HFFc6 (cell line): ENCODE results near the gene MAST4. TPM values are rescaled to one million over a fixed set of nuclear protein-coding genes. Genes with fewer than 3 reads are reported as not detected.

Experiments used
- DNase-seq: peaks from one replicate; pipeline ENCODE4 v3.0.0-alpha.2; 2018
- H3K27ac Mint-ChIP-seq: 2 replicates; pipeline ENCODE4 v1.8.0; 2020; ENCODE audit warnings: mild to moderate bottlenecking, mixed read lengths
- H3K27me3 Mint-ChIP-seq: 2 replicates; pipeline ENCODE4 v1.8.0; 2021; ENCODE audit warnings: mild to moderate bottlenecking, moderate library complexity, mixed read lengths; ENCODE audit not compliant: insufficient read depth
- H3K36me3 Mint-ChIP-seq: 2 replicates; pipeline ENCODE4 v1.8.0; 2021; ENCODE audit warnings: low read depth, mixed read lengths
- H3K4me1 Mint-ChIP-seq: 2 replicates; pipeline ENCODE4 v1.8.0; 2020; ENCODE audit warnings: low read depth, mixed read lengths
- H3K4me3 Mint-ChIP-seq: 2 replicates; pipeline ENCODE4 v1.8.0; 2020; ENCODE audit warnings: mild to moderate bottlenecking, moderate library complexity, mixed read lengths
- H3K9me3 Mint-ChIP-seq: 2 replicates; pipeline ENCODE4 v1.8.0; 2020; ENCODE audit warnings: mild to moderate bottlenecking, mixed read lengths
- total RNA-seq, 6 experiments: library from RNA; stranded (reverse); fragmentation: NEBNext Ultra II Directional; extraction: Animal tissue kit (Norgen Biotek cat#: 25700); gene quantifications; 2 replicates in 1 of 6; 3 replicates in 5 of 6; pipeline ENCODE4 v1.2.3, GENCODE V29; 2021
- TF ChIP-seq, protein P1 (sequence below): fragments of 200-600 bp; sonication (generic); IDR thresholded peaks from 2 replicates; pipeline ENCODE4 v1.5.0; 2021; ENCODE audit warnings: antibody characterized with exemption, mild to moderate bottlenecking

Gene MAST4
- total RNA-seq, 6 experiments from 2014 or later = 3.0 to 5.6 (median 3.9) TPM

DNA sequence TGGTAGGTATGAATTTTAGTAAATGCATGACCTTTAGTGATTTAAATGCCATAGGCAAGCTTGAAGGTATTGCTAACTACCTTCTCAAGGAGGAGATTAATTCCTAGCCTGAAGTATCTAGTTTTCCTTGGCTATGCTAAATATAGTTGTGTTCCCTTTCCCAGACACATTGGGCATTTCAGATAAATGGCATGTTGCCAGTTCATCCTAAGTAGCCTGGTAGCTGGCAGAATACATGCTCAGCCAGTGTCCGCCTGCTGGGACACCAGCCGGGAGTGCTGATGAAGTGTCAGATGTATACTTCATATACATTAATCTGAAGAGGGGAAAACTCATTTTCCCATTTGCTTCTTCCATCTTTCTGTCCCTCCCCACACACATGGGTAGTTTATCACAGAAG, 196.9 kb downstream of the MAST4 start:
- Mint-ChIP-seq H3K4me1 (no peaks in the 10 kb centered on the region), H3K36me3 (no peaks in the 10 kb centered on the region), H3K27me3 (peaks cover 6% of the 10 kb centered on the region)

DNA sequence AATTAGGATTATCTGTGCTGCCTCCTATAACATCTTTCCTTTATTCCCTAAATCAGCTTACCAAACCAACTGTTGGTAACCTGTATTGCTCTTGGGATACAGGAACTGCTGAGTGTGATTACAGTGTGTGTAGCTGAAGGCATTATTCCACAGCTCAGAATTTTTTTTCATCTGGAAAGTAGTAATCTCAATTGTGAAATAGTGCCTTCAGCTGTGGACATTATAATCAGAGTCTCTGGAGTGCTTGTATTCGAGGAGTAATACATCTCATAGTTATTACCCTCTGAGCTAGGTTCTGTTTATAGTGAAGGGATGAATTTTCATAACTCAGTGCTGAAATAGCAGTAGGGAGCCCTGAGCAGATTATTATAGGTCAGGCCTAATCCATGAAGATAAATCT, 199.5 kb downstream of the MAST4 start:
- no peak for DNase-seq
- Mint-ChIP-seq H3K27ac (no peak overlapping the region), H3K36me3 (no peaks in the 10 kb centered on the region), H3K27me3 (peaks cover 6% of the 10 kb centered on the region), H3K4me3 (no peak overlapping the region), H3K9me3 (no peaks in the 10 kb centered on the region), H3K4me1 (no peaks in the 10 kb centered on the region)
- TF ChIP-seq, protein P1, sequence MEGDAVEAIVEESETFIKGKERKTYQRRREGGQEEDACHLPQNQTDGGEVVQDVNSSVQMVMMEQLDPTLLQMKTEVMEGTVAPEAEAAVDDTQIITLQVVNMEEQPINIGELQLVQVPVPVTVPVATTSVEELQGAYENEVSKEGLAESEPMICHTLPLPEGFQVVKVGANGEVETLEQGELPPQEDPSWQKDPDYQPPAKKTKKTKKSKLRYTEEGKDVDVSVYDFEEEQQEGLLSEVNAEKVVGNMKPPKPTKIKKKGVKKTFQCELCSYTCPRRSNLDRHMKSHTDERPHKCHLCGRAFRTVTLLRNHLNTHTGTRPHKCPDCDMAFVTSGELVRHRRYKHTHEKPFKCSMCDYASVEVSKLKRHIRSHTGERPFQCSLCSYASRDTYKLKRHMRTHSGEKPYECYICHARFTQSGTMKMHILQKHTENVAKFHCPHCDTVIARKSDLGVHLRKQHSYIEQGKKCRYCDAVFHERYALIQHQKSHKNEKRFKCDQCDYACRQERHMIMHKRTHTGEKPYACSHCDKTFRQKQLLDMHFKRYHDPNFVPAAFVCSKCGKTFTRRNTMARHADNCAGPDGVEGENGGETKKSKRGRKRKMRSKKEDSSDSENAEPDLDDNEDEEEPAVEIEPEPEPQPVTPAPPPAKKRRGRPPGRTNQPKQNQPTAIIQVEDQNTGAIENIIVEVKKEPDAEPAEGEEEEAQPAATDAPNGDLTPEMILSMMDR = no peak

More for the DNA sequence above, 196.9 kb downstream of the MAST4 start:
- Mint-ChIP-seq H3K27ac (no peak overlapping the region), H3K4me3 (no peak overlapping the region), H3K9me3 (no peaks in the 10 kb centered on the region)
- TF ChIP-seq, protein P1 = no peak
- no peak for DNase-seq

DNA sequence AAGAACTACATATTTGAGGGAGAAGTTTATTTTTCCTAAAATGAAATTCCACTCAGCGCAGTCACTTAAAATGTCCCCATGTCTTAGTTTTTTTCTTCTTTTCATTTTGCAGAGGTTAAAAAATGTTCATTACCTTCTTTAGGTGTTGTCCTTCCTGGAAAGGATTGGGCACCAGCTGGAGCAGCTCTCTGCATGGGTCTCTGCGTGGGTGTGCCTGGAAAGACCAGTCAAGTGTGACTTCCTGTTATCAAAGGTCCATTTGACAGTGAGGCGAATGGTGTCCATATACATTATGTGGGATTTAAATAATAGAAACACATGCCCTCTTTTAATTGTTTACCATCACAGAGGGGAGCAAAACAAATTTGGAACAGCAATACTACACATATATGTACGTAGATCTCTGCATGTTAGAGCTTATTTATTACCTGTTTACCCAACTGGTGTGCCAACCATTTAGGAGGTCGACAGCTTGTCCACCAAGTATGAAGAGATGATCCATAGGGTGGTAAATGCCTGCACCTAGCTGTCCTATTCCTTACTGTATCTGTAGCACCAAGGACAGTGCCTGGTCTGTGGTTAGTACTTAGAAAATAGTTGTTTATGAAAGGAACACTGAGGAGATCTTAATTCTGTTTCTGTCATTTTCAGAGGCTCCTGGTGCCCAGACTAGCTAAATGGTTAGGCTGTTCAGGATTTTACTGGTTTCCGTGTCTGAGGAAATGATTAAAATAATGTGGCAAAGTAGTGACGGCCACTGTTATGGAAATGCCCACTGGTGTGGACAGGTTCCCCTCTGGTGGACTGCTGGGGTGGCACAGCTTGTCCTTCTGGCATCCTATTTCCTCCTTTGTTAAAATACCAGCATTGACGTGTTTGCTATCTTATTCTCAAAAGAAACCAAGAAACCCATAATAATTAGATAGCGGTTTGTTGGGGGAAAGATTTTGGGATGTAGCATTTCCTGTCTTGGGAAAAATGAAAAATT, 200.4 kb downstream of the MAST4 start:
- DNase-seq = no peak
- TF ChIP-seq, protein P1 = peak; percentile 53
- no peaks in the 10 kb centered on the region for H3K36me3 Mint-ChIP-seq
- H3K9me3 Mint-ChIP-seq = no peaks in the 10 kb centered on the region
- peaks cover 8% of the 10 kb centered on the region; the same call in 1 of the 2 replicates for H3K27me3 Mint-ChIP-seq
- no peak overlapping the region for H3K4me3 Mint-ChIP-seq
- no peak overlapping the region for H3K27ac Mint-ChIP-seq
- H3K4me1 Mint-ChIP-seq = no peaks in the 10 kb centered on the region

DNA sequence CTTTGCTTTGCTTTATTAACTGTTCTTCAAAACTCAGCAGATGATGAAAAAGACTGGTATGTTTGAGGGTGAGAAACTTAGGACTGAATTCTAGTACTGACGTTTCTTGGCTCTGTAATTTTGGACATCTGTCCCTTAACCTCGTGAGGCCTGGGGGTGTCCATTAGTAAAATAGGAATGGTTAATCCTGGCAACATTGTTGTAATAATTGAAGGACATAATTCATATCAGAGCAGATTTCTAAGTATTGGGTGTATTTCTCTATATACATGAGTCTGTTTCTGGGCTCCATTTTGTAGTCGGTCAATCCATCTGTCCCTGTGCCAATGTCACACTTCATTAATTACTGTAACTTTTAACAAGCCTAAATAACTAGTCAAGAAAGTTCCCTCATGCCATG, 206.7 kb downstream of the MAST4 start:
- Mint-ChIP-seq H3K4me1 (peaks cover 6% of the 10 kb centered on the region; the same call in 1 of the 2 replicates), H3K27ac (no peak overlapping the region), H3K27me3 (peaks cover 10% of the 10 kb centered on the region), H3K4me3 (no peak overlapping the region), H3K9me3 (no peaks in the 10 kb centered on the region), H3K36me3 (no peaks in the 10 kb centered on the region)
- TF ChIP-seq, protein P1 = no peak
- no peak for DNase-seq

DNA sequence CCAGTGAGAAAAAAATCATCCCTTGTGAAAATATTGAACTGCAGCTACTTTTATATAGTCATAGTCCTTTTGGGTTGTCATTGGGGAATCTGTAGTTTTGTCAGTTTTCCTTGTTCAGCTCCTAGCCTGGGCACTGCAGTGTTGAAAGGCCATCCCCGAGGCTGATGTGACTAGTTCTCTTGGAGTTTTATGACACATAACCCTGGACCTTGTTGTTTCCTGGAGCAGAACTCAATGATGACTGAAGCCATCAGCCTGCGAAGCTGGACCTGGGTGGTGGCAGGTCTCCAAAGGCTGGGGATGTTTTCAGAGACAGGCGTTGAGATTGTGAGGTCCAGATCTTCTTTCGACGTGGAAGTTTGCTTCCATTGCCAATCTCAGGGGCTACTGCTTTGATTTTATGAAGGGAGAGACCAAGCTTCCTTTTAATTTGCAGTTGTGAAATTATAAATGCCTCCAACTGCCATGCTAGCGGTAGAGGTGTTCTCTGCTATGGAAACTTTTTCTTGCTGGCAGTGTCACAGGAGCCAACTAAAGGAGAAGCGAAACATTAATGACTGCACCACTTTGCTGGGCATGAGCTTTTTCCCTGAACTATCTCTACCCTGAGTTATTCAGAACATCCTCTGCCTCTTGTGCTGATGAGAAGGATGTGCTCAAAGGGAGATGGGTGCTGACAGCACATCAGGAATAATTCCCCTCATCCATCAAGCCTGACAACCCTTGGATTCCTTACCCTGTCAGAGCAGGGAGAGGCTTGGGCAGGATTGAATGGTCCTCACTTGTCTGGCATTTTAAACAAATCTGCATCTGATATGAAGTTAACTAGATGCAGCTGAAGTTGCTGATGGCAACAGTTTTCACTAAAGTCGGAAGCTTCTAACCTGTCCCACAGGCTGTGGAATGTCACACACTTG, 209.6 kb downstream of the MAST4 start:
- H3K9me3 Mint-ChIP-seq = no peaks in the 10 kb centered on the region
- H3K27me3 Mint-ChIP-seq = peaks cover 16% of the 10 kb centered on the region
- DNase-seq = no peak
- H3K4me1 Mint-ChIP-seq = peaks cover 8% of the 10 kb centered on the region; the same call in 1 of the 2 replicates
- no peak overlapping the region for H3K4me3 Mint-ChIP-seq
- TF ChIP-seq, protein P1 = no peak
- H3K27ac Mint-ChIP-seq = no peak overlapping the region
- H3K36me3 Mint-ChIP-seq = no peaks in the 10 kb centered on the region
